Measurements from ENCODE around the gene GGNBP2. TPM values are rescaled to one million over a fixed set of nuclear protein-coding genes. Genes with fewer than 3 reads are reported as not detected.
A peak's percentile ranks its signal among the peaks of the same experiment; 100 is the strongest.

Gene GGNBP2
- total RNA-seq, 1 donor: 61.9 TPM

- H3K4me2 ChIP-seq (ENCODE audit: insufficient read depth, low read length): peak overlapping the region; percentile 99
- peaks cover 27% of the 10 kb centered on the region for H3K79me2 ChIP-seq (ENCODE audit: insufficient read depth, low read length)
- TF ChIP-seq CTCF (IDR thresholded peaks at IDR 0.05; ENCODE audit: extremely low read depth, low read depth, low read length): no peak
- peak overlapping the region; percentile 86 for H3K27ac ChIP-seq (ENCODE audit: low read depth, low read length)
- H3K9me3 ChIP-seq (ENCODE audit: low read depth, low read length): no peaks in the 10 kb centered on the region
- no peak overlapping the region for H2AFZ ChIP-seq (ENCODE audit: low read length)
- peaks cover 4% of the 10 kb centered on the region for H3K36me3 ChIP-seq (ENCODE audit: insufficient read depth, low read length)
- no peak for DNase-seq (ENCODE audit: insufficient read length, low spot score, missing footprints)
- H3K4me3 ChIP-seq (ENCODE audit: insufficient read depth, low read length): peak overlapping the region; percentile 98
- H3K27me3 ChIP-seq (ENCODE audit: insufficient read depth, low read length): no peaks in the 10 kb centered on the region
- peaks cover 13% of the 10 kb centered on the region for H4K20me1 ChIP-seq (ENCODE audit: insufficient read depth, low read length)
- H3K4me1 ChIP-seq (ENCODE audit: insufficient read depth, low read length): peaks cover 17% of the 10 kb centered on the region
These were observed 55.7 kb downstream of the GGNBP2 start for GRCh38 chr17:36600465-36600864.

DNA sequence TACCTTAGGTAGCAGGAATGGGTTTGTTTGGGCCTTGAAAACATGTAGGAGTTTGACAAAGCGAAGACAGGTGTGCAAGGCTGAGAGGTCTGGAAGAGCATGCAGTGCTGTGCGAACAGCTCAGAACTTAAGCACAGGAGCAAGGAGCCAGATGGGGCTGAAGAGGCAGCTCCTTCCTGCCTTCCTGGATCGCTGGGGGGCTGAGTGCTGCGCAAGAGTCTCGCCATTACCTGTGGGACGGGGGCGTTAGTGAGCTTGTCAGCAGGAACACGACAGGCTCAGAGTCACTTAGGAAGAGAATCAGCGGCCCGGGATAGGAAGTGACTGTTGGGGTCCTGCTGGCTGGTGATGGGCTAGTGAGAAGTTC is 56.2 kb downstream of the GGNBP2 start:
- Histone ChIP-seq H3K36me3 (ENCODE audit: insufficient read depth, low read length) (peaks cover 4% of the 10 kb centered on the region), H2AFZ (ENCODE audit: low read length) (peak overlapping the region; percentile 94), H3K79me2 (ENCODE audit: insufficient read depth, low read length) (peaks cover 31% of the 10 kb centered on the region), H3K4me2 (ENCODE audit: insufficient read depth, low read length) (peak overlapping the region; percentile 99), H3K4me3 (ENCODE audit: insufficient read depth, low read length) (peak overlapping the region; percentile 98), H4K20me1 (ENCODE audit: insufficient read depth, low read length) (peaks cover 18% of the 10 kb centered on the region), H3K9me3 (ENCODE audit: low read depth, low read length) (no peaks in the 10 kb centered on the region), H3K27me3 (ENCODE audit: insufficient read depth, low read length) (no peaks in the 10 kb centered on the region), H3K27ac (ENCODE audit: low read depth, low read length) (peak overlapping the region; percentile 86), H3K4me1 (ENCODE audit: insufficient read depth, low read length) (peaks cover 17% of the 10 kb centered on the region)
- DNase-seq (ENCODE audit: insufficient read length, low spot score, missing footprints): no peak
- no peak for TF ChIP-seq CTCF (IDR thresholded peaks at IDR 0.05; ENCODE audit: extremely low read depth, low read depth, low read length)

DNA sequence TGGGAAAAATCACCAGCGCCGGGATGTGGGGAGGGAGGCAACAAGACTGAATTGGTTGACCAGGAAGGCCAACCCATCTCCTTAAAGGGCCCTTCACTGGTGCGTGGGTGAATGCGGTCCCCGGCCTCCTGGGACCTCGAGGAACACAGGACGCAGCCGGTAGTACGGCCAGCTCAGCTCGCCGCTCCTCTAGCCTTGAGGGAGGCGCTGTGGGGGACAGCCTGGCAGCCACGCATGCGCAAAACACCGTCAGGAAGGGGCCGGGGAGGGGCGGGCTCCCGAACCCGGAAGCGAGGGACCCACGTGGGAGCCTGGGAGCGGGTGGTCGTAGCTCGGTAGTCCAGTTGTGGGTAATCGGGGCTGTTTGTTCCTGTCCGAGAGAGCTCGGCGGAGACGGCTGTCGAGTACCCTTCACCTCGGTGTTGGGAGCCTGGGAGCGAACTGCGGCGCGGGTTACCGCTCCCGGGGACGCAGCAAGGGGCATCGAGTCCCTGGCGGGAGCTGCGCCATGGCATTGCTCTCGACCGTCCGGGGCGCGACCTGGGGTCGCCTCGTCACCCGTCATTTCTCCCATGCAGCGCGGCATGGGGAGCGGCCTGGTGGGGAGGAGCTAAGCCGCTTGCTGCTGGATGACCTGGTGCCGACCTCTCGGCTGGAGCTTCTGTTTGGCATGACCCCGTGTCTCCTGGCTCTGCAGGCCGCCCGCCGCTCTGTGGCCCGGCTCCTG is 56.7 kb downstream of the GGNBP2 start, which contains the start of gene MRM1:
Gene MRM1, plus strand, starts transcription at position 281 of the 727 bp plus-strand sequence. Its CDS starts 228 bp downstream, at position 509.
- no peaks in the 10 kb centered on the region for H3K27me3 ChIP-seq (ENCODE audit: insufficient read depth, low read length)
- peak within 1 kb of the TSS; percentile 86 for H3K27ac ChIP-seq (ENCODE audit: low read depth, low read length)
- H3K4me2 ChIP-seq (ENCODE audit: insufficient read depth, low read length): peak within 1 kb of the TSS; percentile 99
- H4K20me1 ChIP-seq (ENCODE audit: insufficient read depth, low read length): peaks cover 20% of the 10 kb centered on the region
- peak within 1 kb of the TSS; percentile 94 for H2AFZ ChIP-seq (ENCODE audit: low read length)
- no peaks in the 10 kb centered on the region for H3K9me3 ChIP-seq (ENCODE audit: low read depth, low read length)
- peak within 1 kb of the TSS; percentile 98 for H3K4me3 ChIP-seq (ENCODE audit: insufficient read depth, low read length)
- H3K4me1 ChIP-seq (ENCODE audit: insufficient read depth, low read length): peaks cover 17% of the 10 kb centered on the region
- DNase-seq (ENCODE audit: insufficient read length, low spot score, missing footprints): peak; percentile 99
- TF ChIP-seq CTCF (IDR thresholded peaks at IDR 0.05; ENCODE audit: extremely low read depth, low read depth, low read length): no peak
- peaks cover 4% of the 10 kb centered on the region for H3K36me3 ChIP-seq (ENCODE audit: insufficient read depth, low read length)
- H3K79me2 ChIP-seq (ENCODE audit: insufficient read depth, low read length): peaks cover 35% of the 10 kb centered on the region

DNA sequence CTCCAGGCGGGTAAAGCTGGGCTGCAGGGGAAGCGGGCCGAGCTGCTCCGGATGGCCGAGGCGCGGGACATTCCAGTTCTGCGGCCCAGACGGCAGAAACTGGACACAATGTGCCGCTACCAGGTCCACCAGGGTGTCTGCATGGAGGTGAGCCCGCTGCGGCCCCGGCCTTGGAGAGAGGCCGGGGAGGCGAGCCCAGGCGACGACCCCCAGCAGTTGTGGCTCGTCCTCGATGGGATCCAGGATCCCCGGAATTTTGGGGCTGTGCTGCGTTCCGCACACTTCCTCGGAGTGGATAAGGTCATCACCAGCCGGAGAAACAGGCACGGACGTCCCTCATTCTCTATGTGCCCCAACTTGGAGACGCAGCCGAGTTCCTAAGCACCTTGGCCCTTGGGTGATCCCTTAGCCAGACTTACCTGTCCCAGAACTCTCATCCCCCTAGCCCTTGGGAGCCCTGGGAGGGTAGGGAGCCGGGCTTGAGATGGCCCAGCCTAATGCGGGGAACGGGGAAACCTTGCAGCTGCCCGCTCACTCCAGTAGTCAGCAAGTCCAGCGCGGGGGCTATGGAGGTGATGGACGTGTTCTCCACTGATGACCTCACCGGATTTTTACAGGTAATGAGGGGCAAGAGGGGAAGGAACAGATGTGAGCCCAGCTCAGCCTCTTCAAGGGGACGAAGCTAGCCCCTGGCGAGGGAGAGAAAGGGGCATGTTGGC is 57.5 kb downstream of the GGNBP2 start:
- DNase-seq (ENCODE audit: insufficient read length, low spot score, missing footprints): no peak

More for the DNA sequence above, 57.5 kb downstream of the GGNBP2 start:
- H4K20me1 ChIP-seq (ENCODE audit: insufficient read depth, low read length): peaks cover 20% of the 10 kb centered on the region
- no peaks in the 10 kb centered on the region for H3K27me3 ChIP-seq (ENCODE audit: insufficient read depth, low read length)
- H3K4me2 ChIP-seq (ENCODE audit: insufficient read depth, low read length): peak overlapping the region; percentile 99
- no peaks in the 10 kb centered on the region for H3K9me3 ChIP-seq (ENCODE audit: low read depth, low read length)
- H3K79me2 ChIP-seq (ENCODE audit: insufficient read depth, low read length): peaks cover 35% of the 10 kb centered on the region
- H3K4me3 ChIP-seq (ENCODE audit: insufficient read depth, low read length): peak overlapping the region; percentile 98
- H3K36me3 ChIP-seq (ENCODE audit: insufficient read depth, low read length): peaks cover 4% of the 10 kb centered on the region
- H3K27ac ChIP-seq (ENCODE audit: low read depth, low read length): peak overlapping the region; percentile 86
- no peak for TF ChIP-seq CTCF (IDR thresholded peaks at IDR 0.05; ENCODE audit: extremely low read depth, low read depth, low read length)
- H3K4me1 ChIP-seq (ENCODE audit: insufficient read depth, low read length): peaks cover 17% of the 10 kb centered on the region
- peak overlapping the region; percentile 94 for H2AFZ ChIP-seq (ENCODE audit: low read length)
